ENCODE results near the gene COX19. TPM values are rescaled to one million over a fixed set of nuclear protein-coding genes. Genes with fewer than 3 reads are reported as not detected.

Gene COX19
- total RNA-seq, 4 donors from 2014 or later, result 15.9 to 41.3 (median 24.7) TPM

- TF ChIP-seq POLR2A (IDR thresholded peaks at IDR 0.05), result no peak
- TF ChIP-seq CTCF (IDR thresholded peaks at IDR 0.05), result no peak
- Histone ChIP-seq H3K9me3 (no peaks in the 10 kb centered on the region), H3K4me3 (no peak overlapping the region), H3K27me3 (peaks cover 0 to 5% of the 10 kb centered on the region in 2 donors), H3K36me3 (no peaks in the 10 kb centered on the region), H3K27ac (no peak overlapping the region), H3K4me1 (peaks cover 0 to 35% (median 3%) of the 10 kb centered on the region in 4 donors)
- no peak for DNase-seq
Measured at GRCh38 chr7:990352-990932, 15.1 kb upstream of the COX19 start.

DNA sequence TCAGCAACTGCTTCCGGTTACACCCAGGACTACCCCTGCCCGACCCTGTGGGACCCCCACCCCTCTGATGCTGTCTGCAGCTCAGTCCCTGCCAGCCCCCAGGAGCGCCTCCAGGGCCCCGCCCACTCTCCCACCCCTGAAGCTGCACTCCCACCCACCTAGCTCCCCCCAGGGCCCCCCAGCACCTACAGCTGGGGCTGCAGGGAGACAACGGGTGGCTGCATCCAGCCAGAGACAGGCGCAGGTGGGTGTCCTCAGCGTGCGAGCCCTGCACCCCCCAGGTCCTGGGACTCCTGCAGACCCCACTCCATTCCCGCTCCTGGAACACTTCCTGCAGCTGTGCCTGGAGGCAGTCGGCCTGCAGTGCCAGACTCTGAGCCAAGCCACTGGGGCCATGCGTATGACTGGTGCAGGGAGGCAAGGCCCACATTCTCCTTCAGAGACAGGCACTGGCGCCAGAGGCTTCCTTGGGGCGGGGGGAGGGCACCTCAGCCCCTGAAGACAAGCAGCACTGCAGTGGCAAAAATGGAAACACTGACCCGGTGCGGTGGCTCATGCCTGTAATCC lies 13.7 kb upstream of the COX19 start:
- peaks cover 0 to 5% of the 10 kb centered on the region in 2 donors for H3K27me3 ChIP-seq

GRCh38 chr7:988426-988911 lies 13.1 kb upstream of the COX19 start:
- Histone ChIP-seq H3K9me3 (no peaks in the 10 kb centered on the region), H3K4me1 (peaks cover 0 to 30% (median 3%) of the 10 kb centered on the region in 4 donors), H3K36me3 (no peaks in the 10 kb centered on the region), H3K27ac (no peak overlapping the region), H3K27me3 (peaks cover 0 to 5% of the 10 kb centered on the region in 2 donors), H3K4me3 (no peak overlapping the region)
- no peak for DNase-seq
- TF ChIP-seq CTCF (IDR thresholded peaks at IDR 0.05) (no peak), POLR2A (IDR thresholded peaks at IDR 0.05) (no peak)

More for the DNA sequence above, 13.7 kb upstream of the COX19 start:
- Histone ChIP-seq H3K4me3 (no peak overlapping the region), H3K4me1 (peaks cover 0 to 35% (median 3%) of the 10 kb centered on the region in 4 donors), H3K36me3 (no peaks in the 10 kb centered on the region), H3K27ac (no peak overlapping the region), H3K9me3 (no peaks in the 10 kb centered on the region)
- TF ChIP-seq CTCF (IDR thresholded peaks at IDR 0.05), result no peak
- no peak for TF ChIP-seq POLR2A (IDR thresholded peaks at IDR 0.05)
- DNase-seq, result no peak

DNA sequence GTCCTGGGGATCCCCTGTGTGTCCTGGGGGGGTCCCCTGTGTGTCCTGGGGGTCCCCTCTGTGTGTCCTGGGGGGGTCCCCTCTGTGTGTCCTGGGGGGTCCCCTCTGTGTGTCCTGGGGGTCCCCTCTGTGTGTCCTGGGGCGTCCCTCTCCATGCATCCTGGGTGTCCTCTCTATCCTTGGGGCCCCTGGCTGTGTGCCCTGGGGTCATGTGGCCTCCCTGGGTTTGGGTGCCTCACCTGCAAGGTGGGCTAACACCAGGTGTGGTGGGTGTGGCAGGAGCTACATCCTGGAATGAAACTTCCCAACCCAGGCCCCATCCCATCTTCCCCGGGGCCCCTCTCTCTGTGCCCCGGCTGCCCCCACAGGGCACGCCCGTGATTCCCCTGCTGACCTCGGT lies 12.6 kb upstream of the COX19 start:
- TF ChIP-seq POLR2A (IDR thresholded peaks at IDR 0.05) (no peak), CTCF (IDR thresholded peaks at IDR 0.05) (no peak)
- peaks cover 0 to 31% (median 1%) of the 10 kb centered on the region in 4 donors for H3K4me1 ChIP-seq
- no peak overlapping the region for H3K27ac ChIP-seq
- peaks cover 0 to 5% of the 10 kb centered on the region in 2 donors for H3K27me3 ChIP-seq
- no peak overlapping the region for H3K4me3 ChIP-seq
- H3K9me3 ChIP-seq, result no peaks in the 10 kb centered on the region
- DNase-seq, result no peak
- no peaks in the 10 kb centered on the region for H3K36me3 ChIP-seq

GRCh38 chr7:986766-987751 lies 11.7 kb upstream of the COX19 start:
- H3K4me1 ChIP-seq, result peaks cover 0 to 31% (median 0%) of the 10 kb centered on the region in 4 donors
- H3K27me3 ChIP-seq, result peaks cover 0 to 5% of the 10 kb centered on the region in 2 donors
- H3K4me3 ChIP-seq, result peak overlapping the region in 2 of 4 donors; percentile 2 to 19
- no peaks in the 10 kb centered on the region for H3K36me3 ChIP-seq
- DNase-seq, result no peak
- no peaks in the 10 kb centered on the region for H3K9me3 ChIP-seq
- H3K27ac ChIP-seq, result peak overlapping the region in 1 of 4 donors; percentile 12
- TF ChIP-seq POLR2A (IDR thresholded peaks at IDR 0.05) (no peak), CTCF (IDR thresholded peaks at IDR 0.05) (no peak)
